ENCODE data around the gene PLEKHA4. TPM values are rescaled to one million over a fixed set of nuclear protein-coding genes. Genes with fewer than 3 reads are reported as not detected.

PLEKHA4 gene
- polyA plus RNA-seq, 1 donor (not counting 4 experiments of a cell fraction or from before 2014, with no cell fraction given): 1.8 TPM

- Histone ChIP-seq H3K9me1 (ENCODE audit: control insufficient read depth, extremely low read depth, insufficient read depth, low read length) (no peaks in the 10 kb centered on the region), H3K4me2 (ENCODE audit: control insufficient read depth, extremely low read depth, insufficient read depth, low read depth, low read length) (no peak overlapping the region), H2AFZ (ENCODE audit: control insufficient read depth, low read length) (no peak overlapping the region), H3K4me3 (ENCODE audit: control insufficient read depth in 2 of 3, extremely low read depth in 1 of 3, insufficient read depth in 2 of 3, low read depth in 1 of 3, low read length in 3 of 3) (no peak overlapping the region), H3K36me3 (ENCODE audit: control insufficient read depth in 2 of 2, extremely low read depth in 1 of 2, insufficient read depth in 2 of 2, low read length in 2 of 2) (no peaks in the 10 kb centered on the region), H3K27ac (ENCODE audit: control insufficient read depth, insufficient read depth, low read length) (no peak overlapping the region), H3K79me2 (ENCODE audit: control insufficient read depth, insufficient read depth, low read length) (no peaks in the 10 kb centered on the region), H3K27me3 (ENCODE audit: control insufficient read depth, extremely low read depth, insufficient read depth, low read length) (no peaks in the 10 kb centered on the region), H3K4me1 (ENCODE audit: control insufficient read depth, extremely low read depth, insufficient read depth, low read length) (peaks cover 3% of the 10 kb centered on the region), H4K20me1 (ENCODE audit: control insufficient read depth, extremely low read depth, insufficient read depth, low read length) (no peaks in the 10 kb centered on the region), H3K9ac (ENCODE audit: control insufficient read depth, extremely low read depth, insufficient read depth, low read length) (no peak overlapping the region), H3K9me3 (ENCODE audit: control insufficient read depth, low read depth, low read length) (no peaks in the 10 kb centered on the region)
- dilution Hi-C loops (cut with MboI; ENCODE audit: extremely low pct_ligation_motif_present, low sequenced_read_pairs): no loop called here
- FAIRE-seq (no peak), DNase-seq (ENCODE audit: low read depth, low spot score) (no peak)
- TF ChIP-seq EZH2 (IDR thresholded peaks at IDR 0.05; ENCODE audit: low read length) (no peak), CTCF (optimal IDR thresholded peaks at IDR 0.05 in 1 of 3, IDR thresholded peaks at IDR 0.05 in 1 of 3, conservative IDR thresholded peaks at IDR 0.05 in 1 of 3; ENCODE audit: extremely low read depth in 1 of 3, insufficient read depth in 2 of 3, low read length in 3 of 3) (no peak)
Observed at GRCh38 chr19:48821633-48822032, 46.8 kb downstream of the PLEKHA4 start.

GRCh38 chr19:48819366-48819816, 49.0 kb downstream of the PLEKHA4 start:
- Histone ChIP-seq H2AFZ (ENCODE audit: control insufficient read depth, low read length) (no peak overlapping the region), H3K27me3 (ENCODE audit: control insufficient read depth, extremely low read depth, insufficient read depth, low read length) (no peaks in the 10 kb centered on the region), H3K4me3 (ENCODE audit: control insufficient read depth in 2 of 3, extremely low read depth in 1 of 3, insufficient read depth in 2 of 3, low read depth in 1 of 3, low read length in 3 of 3) (no peak overlapping the region), H3K27ac (ENCODE audit: control insufficient read depth, insufficient read depth, low read length) (no peak overlapping the region), H4K20me1 (ENCODE audit: control insufficient read depth, extremely low read depth, insufficient read depth, low read length) (no peaks in the 10 kb centered on the region), H3K9ac (ENCODE audit: control insufficient read depth, extremely low read depth, insufficient read depth, low read length) (no peak overlapping the region), H3K36me3 (ENCODE audit: control insufficient read depth in 2 of 2, extremely low read depth in 1 of 2, insufficient read depth in 2 of 2, low read length in 2 of 2) (no peaks in the 10 kb centered on the region), H3K4me2 (ENCODE audit: control insufficient read depth, extremely low read depth, insufficient read depth, low read depth, low read length) (no peak overlapping the region), H3K9me3 (ENCODE audit: control insufficient read depth, low read depth, low read length) (no peaks in the 10 kb centered on the region), H3K79me2 (ENCODE audit: control insufficient read depth, insufficient read depth, low read length) (no peaks in the 10 kb centered on the region), H3K9me1 (ENCODE audit: control insufficient read depth, extremely low read depth, insufficient read depth, low read length) (no peaks in the 10 kb centered on the region), H3K4me1 (ENCODE audit: control insufficient read depth, extremely low read depth, insufficient read depth, low read length) (peaks cover 5% of the 10 kb centered on the region)
- no peak for TF ChIP-seq EZH2 (IDR thresholded peaks at IDR 0.05; ENCODE audit: low read length)
- no peak for TF ChIP-seq CTCF (optimal IDR thresholded peaks at IDR 0.05 in 1 of 3, IDR thresholded peaks at IDR 0.05 in 1 of 3, conservative IDR thresholded peaks at IDR 0.05 in 1 of 3; ENCODE audit: extremely low read depth in 1 of 3, insufficient read depth in 2 of 3, low read length in 3 of 3)
- peak; percentile 29 for FAIRE-seq
- no peak for DNase-seq (ENCODE audit: low read depth, low spot score)
- dilution Hi-C loops (cut with MboI; ENCODE audit: extremely low pct_ligation_motif_present, low sequenced_read_pairs): no loop called here
